ENCODE measurements around the gene SERPINE2.
A peak's percentile ranks its signal among the peaks of the same experiment; 100 is the strongest.

The SERPINE2 gene

DNA sequence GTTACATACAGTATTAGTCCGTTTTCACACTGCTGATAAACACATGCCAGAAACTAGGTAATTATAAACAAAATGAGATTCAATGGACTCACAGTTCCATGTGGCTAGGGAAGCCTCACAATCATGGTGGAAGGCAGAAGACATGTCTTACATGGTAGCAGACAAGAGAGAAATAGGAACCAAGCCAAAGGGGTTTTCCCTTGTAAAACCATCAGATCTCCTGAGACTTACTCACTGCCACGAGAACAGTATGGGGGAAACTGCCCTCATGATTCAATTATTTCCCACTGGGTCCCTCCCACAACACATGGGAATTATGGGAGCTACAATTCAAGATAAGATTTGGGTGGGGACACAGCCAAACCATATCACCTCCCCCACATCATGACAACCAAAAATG is 99.6 kb downstream of the SERPINE2 start:
- peak; percentile 88 to 89 for DNase-seq

DNA sequence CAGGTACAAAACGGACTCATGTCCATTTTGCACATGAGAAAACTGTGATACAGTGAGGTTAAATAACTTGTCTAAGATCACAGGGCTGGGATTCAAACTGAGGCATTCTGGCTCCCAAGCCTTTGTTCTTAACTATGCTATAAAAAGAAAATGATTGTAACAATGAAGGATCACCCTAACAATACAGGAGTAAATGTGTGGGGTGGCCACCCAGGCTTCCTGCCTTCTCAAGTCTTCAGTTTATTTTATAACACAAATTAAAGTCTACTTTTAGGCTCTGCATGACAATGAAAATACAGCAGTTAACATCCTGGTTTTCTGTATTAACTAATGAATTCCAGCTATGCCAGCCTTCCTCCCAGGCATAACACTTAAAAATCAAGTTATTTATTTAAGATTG is 101.6 kb downstream of the SERPINE2 start:
- no peak for DNase-seq

DNA sequence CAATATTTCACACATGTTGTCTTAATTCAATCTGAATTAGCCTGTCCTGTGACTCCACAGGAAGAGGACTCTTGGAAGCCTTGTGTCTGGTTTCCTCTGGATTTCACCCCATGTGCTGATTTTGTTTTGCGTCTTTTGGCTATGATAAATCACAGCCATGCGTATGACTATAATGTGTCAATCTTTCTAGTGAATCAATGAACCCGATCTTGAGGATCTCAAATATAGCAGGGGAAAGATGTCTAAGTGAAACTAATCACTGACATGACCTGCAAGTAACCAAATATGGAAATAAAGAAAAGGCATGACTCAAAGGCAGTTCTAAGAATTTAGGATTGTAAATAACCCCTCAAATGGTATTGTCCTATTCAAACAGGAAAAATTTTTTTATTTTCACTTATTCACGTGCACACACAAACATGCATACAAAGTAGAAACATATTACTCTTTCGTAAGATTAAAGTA is 102.2 kb downstream of the SERPINE2 start:
- no peak for DNase-seq

DNA sequence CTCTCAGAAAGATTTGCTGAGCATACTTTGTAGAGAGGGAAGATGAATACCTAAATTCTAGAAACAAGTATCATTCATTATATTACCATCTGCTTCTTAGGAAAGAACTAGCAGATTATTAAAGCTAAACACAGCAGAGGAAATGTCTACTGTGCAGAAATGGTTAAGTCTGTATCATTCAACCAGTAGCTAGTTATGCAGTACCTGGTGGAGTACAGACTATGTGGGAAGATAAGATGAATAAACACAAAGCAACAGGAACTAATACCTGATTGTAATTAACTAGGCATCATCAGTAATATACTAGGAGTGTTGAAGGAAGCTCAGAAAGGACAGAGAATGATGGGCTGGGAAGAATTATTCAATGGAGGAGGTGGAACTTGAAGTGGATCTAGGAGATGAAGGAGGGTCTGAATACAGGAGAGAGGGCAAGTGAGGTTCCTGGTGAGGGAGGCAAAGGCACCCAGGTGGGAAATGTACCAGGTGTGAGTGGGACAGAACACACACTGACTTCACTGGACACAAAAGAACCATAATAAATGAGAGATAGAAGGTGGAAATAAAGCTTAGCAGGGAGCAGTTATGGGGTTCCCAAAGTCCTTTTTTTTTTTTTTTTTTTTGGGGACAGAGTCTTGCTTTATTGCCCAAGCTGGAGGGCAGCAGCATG is 103.5 kb downstream of the SERPINE2 start:
- DNase-seq, result no peak

DNA sequence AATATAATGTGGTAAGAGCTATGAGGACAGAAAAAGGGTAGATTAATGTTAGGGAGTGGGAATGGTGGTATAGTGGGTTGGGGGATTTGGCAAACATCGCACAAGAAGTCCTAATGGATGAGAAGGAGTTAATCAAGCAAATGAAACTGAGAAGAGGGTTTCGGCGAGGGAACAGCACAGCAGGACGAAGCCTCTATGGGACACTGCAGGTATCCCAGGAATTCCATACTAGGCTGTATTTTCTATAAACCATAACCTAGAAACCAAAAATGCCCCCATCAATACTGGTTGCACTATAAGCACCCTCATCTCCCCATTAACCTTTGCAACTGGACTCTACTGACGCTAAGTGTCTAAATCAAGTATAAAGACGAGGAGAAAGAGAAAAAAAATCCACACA is 104.2 kb downstream of the SERPINE2 start:
- no peak for DNase-seq

DNA sequence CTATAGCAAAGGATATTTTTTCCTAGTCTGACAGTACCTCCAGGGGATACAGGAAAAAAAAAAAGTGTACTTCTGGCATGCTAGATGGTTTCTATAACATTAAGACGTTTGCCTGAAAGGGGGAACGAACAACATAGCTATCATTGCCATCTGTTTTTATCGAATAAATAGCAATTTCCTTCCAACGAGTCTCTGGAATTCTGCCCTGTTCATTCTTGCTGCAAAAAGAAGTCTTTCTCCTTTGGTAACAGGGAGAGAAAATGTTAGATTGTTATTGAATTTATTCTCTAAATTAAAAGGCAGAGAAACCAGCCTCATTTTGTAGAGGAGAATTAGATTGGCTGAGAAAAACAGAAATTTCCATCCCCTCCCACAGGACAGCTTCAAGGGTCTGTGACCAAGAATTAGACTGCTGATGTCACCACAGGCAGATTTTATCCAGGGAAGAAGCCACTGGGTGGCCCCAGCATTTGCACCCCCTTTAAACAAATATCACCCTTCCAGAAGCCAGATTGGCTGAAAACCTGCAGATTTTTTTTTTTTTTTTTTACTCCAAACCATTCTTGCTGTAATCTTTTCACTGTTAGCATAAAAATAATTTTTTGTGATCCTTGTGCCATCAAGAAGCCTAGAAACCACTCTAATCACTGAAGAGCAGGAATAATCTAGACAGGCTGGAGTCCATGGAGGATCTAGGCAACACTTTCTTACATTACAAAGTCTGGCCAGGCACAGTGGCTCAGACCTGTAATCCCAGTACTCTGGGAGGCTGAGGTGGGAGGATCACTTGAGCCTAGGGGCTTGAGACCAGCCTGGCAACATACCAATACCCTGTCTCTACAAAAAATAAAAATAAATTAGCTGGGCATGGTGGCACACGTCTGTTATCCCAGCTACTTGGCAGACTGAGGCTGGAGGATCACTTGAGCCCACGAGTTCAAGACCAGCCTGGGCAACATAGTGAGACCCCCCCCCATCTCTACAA is 106.0 kb downstream of the SERPINE2 start:
- DNase-seq, result no peak

DNA sequence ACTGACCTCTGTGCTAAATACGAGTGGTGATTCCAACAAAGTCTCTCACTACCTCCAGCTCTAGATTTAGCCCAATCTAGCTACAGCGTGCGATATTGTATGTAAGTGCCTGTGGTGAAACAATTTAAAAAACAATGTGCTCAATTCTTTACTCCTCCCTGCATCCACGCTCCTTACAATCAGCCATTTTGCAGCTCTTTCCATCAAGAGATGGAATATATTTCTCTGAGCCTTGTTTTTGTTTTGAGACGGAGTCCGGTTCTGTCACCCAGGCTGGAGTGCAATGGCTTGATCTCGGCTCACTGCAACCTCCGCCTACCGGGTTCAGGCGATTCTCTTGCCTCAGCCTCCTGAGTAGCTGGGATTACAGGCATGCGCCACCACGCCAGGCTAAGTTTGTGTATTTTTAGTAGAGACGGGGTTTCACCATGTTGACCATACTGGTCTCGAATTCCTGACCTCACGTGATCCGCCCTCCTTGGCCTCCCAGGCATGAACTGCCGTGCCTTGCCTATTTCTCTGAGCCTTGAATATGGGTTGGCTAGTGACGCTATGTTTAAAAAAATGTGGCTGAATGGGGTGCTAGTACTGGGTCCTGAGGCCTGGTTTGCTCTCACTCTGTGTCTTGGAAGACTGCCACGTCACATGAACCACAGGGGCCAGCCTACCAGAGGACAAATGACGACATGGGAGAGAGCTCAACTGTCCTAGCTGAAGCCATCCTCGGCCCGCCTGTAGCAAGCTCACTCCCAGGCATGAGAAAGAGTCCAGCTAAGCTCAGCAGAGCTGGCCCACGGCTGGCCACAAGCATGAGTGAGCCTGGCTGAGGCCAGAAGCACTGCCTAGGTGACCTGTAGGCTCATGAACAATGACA is 108.7 kb downstream of the SERPINE2 start:
- DNase-seq, result peak; percentile 63 to 75

DNA sequence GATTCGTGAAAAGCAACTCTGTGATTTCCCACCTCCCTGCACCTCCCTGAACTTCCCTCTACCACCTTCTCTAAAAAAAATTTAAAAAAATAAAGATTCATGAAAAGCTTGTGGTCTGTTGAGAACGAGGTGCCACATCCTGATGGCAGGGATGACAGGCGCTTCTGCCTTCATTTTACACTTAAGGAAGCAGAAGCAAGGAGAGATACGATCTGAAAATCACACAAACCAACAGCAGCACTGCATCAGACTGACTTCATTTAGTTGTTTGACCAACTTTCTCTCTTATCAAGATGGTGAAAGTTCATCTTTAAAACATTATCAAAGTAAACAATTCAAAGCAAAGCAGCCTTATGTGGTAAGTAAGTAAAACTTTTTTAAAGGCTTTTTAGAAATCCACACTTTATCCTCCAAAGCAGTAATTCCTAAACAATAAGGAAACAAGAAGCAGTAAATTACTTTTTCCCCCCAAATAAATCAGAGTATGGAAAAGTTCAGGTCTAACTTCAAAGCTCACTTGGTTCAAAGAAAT is 109.4 kb downstream of the SERPINE2 start:
- peak; percentile 33 to 36 for DNase-seq

DNA sequence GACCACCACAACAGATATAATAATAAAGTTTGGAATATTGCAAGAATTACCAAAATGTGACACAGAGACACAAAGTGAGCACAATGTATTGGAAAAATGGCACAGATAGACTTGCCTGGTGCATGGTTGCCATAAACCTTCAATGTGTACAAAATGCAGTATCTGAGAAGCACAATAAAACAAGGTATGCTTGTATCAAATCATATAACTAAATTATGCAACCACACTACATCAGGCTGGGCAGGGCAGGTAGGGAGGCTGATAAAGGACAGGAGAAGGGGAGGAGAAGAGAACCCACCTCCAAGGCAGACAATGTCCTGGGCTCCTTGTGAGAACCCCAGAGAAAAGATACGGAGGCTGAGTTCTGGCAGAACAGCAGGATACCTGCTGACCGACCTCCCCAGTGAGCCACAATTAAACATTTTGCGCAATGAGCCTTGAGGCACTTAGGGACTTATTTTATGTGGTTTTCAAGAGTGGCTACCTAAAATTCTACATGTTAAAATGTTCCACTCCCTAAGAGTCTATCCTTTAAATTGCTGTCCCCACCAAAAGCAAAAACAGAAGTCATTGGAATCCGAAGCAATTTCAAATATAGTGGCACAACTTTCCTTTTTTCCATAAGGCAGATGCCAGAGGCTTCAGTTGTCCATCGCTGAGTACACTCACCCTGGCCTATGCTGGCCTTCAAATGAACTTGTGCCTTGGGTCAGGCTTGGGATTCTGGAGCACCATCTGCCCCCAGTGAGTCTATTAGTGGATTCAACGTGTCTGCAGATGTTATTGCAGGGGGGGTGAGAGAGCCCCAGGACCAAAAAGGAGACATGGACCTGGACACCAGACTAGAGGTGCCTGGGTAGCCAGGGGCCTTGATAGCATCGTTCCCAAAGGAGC is 110.7 kb downstream of the SERPINE2 start:
- no peak for DNase-seq

DNA sequence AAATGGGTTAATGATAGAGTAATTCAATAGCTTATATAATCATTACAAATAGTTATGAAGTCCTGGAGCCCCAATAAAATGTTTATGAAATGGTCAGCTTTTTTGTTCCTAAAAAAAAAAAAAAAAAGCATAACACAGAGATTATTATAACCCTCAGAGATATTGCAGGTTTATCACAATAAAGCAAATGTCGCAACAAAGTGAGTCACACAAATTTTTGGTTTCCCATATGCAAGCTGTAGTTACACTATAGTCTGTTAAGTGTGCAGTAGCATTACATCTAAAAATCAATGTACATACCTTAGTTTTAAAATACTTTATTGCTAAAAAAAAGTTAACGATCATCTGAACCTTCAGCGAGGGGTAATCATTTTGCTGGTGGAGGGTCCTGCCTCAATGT is 114.0 kb downstream of the SERPINE2 start:
- peak; percentile 41 to 46 for DNase-seq

Data from inflammatory macrophage (primary cell).